Measurements from ENCODE around the gene NXT1. TPM values are rescaled to one million over a fixed set of nuclear protein-coding genes. Genes with fewer than 3 reads are reported as not detected.

The NXT1 gene
- total RNA-seq, 1 donor from 2014 or later = 71.6 TPM

DNA sequence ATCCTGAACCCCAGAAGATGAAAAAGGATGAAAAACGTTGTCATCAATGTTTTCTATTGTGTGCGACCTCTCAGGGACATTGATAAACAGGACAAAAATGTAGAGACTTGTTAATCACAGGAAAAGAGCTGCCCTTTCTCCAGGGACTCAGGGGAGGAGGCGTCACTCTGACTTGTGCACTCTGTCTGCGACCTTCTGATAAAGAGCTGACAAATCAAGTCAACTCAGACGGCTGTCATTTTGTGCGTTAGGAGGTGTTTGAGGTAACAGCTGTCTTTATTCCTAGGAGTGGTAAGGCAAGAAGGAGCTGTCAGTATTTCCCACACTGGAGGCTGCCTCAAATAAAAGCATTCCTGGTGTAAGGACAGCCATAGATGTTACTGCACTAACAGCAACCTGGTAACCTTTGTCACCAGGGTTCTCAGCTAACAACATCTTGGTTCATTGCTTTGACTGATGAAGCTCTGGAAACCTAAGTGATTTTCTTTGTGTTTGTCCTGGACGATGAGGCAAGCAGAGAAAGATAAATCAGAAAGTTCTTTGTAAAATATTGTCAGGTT lies 38.6 kb upstream of the NXT1 start:
- TF ChIP-seq, protein P1, sequence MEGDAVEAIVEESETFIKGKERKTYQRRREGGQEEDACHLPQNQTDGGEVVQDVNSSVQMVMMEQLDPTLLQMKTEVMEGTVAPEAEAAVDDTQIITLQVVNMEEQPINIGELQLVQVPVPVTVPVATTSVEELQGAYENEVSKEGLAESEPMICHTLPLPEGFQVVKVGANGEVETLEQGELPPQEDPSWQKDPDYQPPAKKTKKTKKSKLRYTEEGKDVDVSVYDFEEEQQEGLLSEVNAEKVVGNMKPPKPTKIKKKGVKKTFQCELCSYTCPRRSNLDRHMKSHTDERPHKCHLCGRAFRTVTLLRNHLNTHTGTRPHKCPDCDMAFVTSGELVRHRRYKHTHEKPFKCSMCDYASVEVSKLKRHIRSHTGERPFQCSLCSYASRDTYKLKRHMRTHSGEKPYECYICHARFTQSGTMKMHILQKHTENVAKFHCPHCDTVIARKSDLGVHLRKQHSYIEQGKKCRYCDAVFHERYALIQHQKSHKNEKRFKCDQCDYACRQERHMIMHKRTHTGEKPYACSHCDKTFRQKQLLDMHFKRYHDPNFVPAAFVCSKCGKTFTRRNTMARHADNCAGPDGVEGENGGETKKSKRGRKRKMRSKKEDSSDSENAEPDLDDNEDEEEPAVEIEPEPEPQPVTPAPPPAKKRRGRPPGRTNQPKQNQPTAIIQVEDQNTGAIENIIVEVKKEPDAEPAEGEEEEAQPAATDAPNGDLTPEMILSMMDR (IDR thresholded peaks at IDR 0.05; ENCODE audit: insufficient read depth, low read length, poor library complexity, severe bottlenecking) = no peak
- Histone ChIP-seq H3K36me3 (ENCODE audit: control insufficient read depth, insufficient read depth, low read length) (no peaks in the 10 kb centered on the region), H3K4me3 (ENCODE audit: low read depth, low read length) (no peak overlapping the region), H3K27me3 (ENCODE audit: control insufficient read depth, insufficient read depth, low read length) (peaks cover 2% of the 10 kb centered on the region)
- DNase-seq (ENCODE audit: low read depth) = no peak

DNA sequence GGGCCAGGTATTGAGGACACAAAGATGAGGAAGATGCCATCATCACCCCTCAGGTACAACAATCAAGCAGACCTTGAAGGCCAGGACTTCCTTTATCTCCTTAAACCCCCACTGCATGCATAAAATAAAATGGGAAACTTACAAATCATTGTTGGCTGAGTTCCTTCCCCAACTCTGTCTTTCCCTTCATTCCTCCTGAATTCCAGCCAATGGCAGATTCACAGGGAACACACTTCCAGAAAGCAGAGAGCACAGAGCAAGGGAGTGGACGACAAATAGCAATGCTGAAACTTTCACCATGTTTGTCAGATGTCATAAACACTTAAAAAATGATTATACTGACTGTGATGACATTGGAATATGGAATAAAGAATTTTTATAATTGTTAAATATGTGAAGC lies 37.3 kb upstream of the NXT1 start:
- TF ChIP-seq, protein P1 (IDR thresholded peaks at IDR 0.05; ENCODE audit: insufficient read depth, low read length, poor library complexity, severe bottlenecking) = no peak
- Histone ChIP-seq H3K36me3 (ENCODE audit: control insufficient read depth, insufficient read depth, low read length) (no peaks in the 10 kb centered on the region), H3K27me3 (ENCODE audit: control insufficient read depth, insufficient read depth, low read length) (peaks cover 2% of the 10 kb centered on the region), H3K4me3 (ENCODE audit: low read depth, low read length) (no peak overlapping the region)
- no peak for DNase-seq (ENCODE audit: low read depth)

DNA sequence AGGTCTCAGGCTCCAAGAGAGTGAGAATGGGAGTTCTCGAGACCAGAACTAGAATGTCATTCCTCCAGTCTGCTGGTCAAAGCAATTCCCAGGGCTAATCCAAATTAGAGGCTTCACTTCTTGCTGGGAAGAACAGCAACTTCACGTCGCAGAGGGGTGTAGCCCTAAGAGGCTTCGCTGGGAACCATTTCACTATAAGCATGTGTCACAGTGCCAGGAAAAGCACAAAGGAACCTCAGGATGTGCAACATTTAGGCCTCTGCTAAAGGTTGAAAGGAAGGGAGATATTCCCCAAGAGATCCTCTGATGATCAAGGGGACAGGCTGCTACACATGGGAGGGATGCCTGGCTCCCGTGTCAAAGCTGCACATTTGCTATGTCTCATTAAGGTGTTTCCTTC lies 35.9 kb upstream of the NXT1 start:
- Histone ChIP-seq H3K27me3 (ENCODE audit: control insufficient read depth, insufficient read depth, low read length) (peaks cover 2% of the 10 kb centered on the region), H3K36me3 (ENCODE audit: control insufficient read depth, insufficient read depth, low read length) (no peaks in the 10 kb centered on the region), H3K4me3 (ENCODE audit: low read depth, low read length) (no peak overlapping the region)
- DNase-seq (ENCODE audit: low read depth) = no peak
- TF ChIP-seq, protein P1 (IDR thresholded peaks at IDR 0.05; ENCODE audit: insufficient read depth, low read length, poor library complexity, severe bottlenecking) = no peak

DNA sequence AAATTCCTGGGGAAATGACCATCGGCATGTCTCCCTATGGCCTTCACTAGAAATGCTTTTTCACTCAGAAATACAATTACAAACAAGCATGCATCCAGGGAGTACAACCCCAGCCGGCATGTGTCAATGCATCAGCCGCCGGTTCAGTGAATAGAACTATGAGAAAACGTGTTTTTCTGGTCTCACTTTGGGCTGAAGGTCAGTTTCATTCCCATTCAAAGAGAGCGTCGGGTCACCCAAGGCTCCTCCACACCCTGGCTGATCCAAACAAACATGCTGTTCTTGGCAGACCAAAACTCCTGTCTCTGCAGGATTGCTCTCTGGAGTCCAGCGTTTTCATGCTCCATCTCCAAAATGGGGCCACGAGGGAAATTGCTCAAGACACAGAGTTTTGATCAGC lies 35.5 kb upstream of the NXT1 start:
- Histone ChIP-seq H3K27me3 (ENCODE audit: control insufficient read depth, insufficient read depth, low read length) (peaks cover 2% of the 10 kb centered on the region), H3K36me3 (ENCODE audit: control insufficient read depth, insufficient read depth, low read length) (no peaks in the 10 kb centered on the region), H3K4me3 (ENCODE audit: low read depth, low read length) (no peak overlapping the region)
- DNase-seq (ENCODE audit: low read depth) = no peak
- TF ChIP-seq, protein P1 (IDR thresholded peaks at IDR 0.05; ENCODE audit: insufficient read depth, low read length, poor library complexity, severe bottlenecking) = no peak

DNA sequence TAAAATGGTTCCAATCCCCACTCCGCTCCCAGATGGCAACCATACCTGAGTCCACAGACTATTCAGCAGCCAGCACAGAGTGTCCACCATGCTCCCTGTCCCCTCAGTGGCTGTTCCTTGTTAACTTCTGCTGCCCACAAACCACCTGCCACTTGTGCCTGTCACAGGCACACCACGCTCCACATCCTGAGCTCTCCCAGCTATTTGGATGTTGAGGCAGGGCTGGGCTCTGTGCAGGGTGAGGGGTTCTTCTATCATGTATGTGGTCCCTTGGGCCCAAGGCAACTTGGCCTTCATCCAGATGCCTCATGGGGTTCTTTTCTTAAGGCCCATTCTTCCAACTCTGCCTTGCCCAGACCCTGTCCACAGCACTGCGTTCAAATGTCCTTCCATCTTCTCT lies 34.0 kb upstream of the NXT1 start:
- Histone ChIP-seq H3K27me3 (ENCODE audit: control insufficient read depth, insufficient read depth, low read length) (peaks cover 2% of the 10 kb centered on the region), H3K36me3 (ENCODE audit: control insufficient read depth, insufficient read depth, low read length) (no peaks in the 10 kb centered on the region), H3K4me3 (ENCODE audit: low read depth, low read length) (no peak overlapping the region)
- TF ChIP-seq, protein P1 (IDR thresholded peaks at IDR 0.05; ENCODE audit: insufficient read depth, low read length, poor library complexity, severe bottlenecking) = no peak
- no peak for DNase-seq (ENCODE audit: low read depth)

DNA sequence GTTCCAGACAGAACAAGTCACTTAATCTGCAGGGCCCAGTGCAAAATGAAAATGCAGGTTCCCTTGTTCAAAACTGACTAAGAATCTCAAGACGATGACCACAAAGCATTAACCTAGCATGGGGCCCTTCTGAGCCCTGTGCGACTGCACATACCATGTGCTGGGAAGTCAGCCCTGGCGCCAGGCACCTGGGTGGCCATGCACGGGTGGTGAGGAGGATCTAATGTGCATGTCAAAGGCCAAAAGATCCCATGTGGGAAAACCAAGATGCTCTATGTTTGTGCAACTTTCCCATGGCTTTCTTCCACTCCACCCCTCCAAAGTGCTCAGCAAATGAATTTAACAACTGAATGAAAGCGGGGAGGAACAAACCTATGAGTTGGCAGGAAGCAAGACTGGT lies 33.5 kb upstream of the NXT1 start:
- TF ChIP-seq, protein P1 (IDR thresholded peaks at IDR 0.05; ENCODE audit: insufficient read depth, low read length, poor library complexity, severe bottlenecking) = no peak
- H3K4me3 ChIP-seq (ENCODE audit: low read depth, low read length) = no peak overlapping the region
- DNase-seq (ENCODE audit: low read depth) = no peak
- no peaks in the 10 kb centered on the region for H3K36me3 ChIP-seq (ENCODE audit: control insufficient read depth, insufficient read depth, low read length)
- H3K27me3 ChIP-seq (ENCODE audit: control insufficient read depth, insufficient read depth, low read length) = peaks cover 2% of the 10 kb centered on the region

All from kidney epithelial cell (primary cell).